ENCODE results near the gene NNMT.

Gene NNMT

DNA sequence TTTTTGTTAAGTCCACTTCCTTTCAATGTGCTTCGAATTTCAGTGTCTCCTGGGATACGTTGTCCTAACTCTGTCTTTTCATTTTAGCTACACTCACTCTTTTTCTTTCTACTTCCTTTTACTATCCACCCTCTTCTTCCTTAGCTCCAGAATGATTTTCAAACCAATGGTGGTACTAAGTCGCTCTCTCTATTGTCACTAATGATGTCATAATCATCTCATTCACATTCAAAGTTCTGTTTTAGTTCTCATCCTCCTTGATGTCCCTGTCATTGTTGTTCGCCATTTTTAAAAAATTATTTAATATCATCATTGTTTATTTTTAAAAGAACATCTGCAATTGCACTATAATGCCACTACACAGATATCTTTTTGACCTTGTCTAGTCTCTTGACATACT lies 47.3 kb downstream of the NNMT start:
- Histone ChIP-seq H3K27me3 (ENCODE audit: insufficient read depth, poor library complexity, severe bottlenecking) (no peaks in the 10 kb centered on the region), H3K27ac (ENCODE audit: poor library complexity, severe bottlenecking) (no peak overlapping the region), H3K9me3 (ENCODE audit: severe bottlenecking) (no peaks in the 10 kb centered on the region), H3K4me3 (ENCODE audit: severe bottlenecking) (no peak overlapping the region), H3K36me3 (ENCODE audit: low read depth) (no peaks in the 10 kb centered on the region), H3K4me1 (ENCODE audit: insufficient read depth, poor library complexity, severe bottlenecking) (peaks cover 5% of the 10 kb centered on the region)
- DNase-seq (ENCODE audit: low spot score) (no peak), ATAC-seq (ENCODE audit: low read depth) (no peak)
- TF ChIP-seq, protein P1, sequence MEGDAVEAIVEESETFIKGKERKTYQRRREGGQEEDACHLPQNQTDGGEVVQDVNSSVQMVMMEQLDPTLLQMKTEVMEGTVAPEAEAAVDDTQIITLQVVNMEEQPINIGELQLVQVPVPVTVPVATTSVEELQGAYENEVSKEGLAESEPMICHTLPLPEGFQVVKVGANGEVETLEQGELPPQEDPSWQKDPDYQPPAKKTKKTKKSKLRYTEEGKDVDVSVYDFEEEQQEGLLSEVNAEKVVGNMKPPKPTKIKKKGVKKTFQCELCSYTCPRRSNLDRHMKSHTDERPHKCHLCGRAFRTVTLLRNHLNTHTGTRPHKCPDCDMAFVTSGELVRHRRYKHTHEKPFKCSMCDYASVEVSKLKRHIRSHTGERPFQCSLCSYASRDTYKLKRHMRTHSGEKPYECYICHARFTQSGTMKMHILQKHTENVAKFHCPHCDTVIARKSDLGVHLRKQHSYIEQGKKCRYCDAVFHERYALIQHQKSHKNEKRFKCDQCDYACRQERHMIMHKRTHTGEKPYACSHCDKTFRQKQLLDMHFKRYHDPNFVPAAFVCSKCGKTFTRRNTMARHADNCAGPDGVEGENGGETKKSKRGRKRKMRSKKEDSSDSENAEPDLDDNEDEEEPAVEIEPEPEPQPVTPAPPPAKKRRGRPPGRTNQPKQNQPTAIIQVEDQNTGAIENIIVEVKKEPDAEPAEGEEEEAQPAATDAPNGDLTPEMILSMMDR (IDR thresholded peaks at IDR 0.05; ENCODE audit: poor library complexity, severe bottlenecking): no peak

DNA sequence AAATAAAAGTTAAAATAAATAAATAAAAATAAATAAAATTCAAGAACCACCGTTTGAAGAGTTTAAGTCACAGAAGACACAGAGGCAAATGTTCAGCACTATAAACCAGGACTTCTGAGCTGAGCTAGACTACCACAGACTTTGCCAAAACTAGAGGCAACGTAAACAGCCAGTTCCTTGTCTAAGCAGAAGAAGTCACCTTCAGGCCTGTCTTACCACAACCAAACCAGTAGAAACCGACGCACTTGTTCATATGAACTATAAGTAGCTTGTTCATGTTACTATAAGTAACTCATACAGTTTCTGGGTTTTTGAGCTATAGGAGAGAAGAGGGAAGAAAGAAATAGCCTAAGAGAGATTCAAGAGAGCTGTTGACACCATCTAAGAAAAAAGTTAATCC lies 48.3 kb downstream of the NNMT start:
- TF ChIP-seq, protein P1 (IDR thresholded peaks at IDR 0.05; ENCODE audit: poor library complexity, severe bottlenecking): no peak
- Histone ChIP-seq H3K4me1 (ENCODE audit: insufficient read depth, poor library complexity, severe bottlenecking) (peaks cover 14% of the 10 kb centered on the region), H3K9me3 (ENCODE audit: severe bottlenecking) (no peaks in the 10 kb centered on the region), H3K4me3 (ENCODE audit: severe bottlenecking) (no peak overlapping the region), H3K27ac (ENCODE audit: poor library complexity, severe bottlenecking) (no peak overlapping the region), H3K27me3 (ENCODE audit: insufficient read depth, poor library complexity, severe bottlenecking) (no peaks in the 10 kb centered on the region), H3K36me3 (ENCODE audit: low read depth) (no peaks in the 10 kb centered on the region)
- ATAC-seq (ENCODE audit: low read depth) (no peak), DNase-seq (ENCODE audit: low spot score) (no peak)

DNA sequence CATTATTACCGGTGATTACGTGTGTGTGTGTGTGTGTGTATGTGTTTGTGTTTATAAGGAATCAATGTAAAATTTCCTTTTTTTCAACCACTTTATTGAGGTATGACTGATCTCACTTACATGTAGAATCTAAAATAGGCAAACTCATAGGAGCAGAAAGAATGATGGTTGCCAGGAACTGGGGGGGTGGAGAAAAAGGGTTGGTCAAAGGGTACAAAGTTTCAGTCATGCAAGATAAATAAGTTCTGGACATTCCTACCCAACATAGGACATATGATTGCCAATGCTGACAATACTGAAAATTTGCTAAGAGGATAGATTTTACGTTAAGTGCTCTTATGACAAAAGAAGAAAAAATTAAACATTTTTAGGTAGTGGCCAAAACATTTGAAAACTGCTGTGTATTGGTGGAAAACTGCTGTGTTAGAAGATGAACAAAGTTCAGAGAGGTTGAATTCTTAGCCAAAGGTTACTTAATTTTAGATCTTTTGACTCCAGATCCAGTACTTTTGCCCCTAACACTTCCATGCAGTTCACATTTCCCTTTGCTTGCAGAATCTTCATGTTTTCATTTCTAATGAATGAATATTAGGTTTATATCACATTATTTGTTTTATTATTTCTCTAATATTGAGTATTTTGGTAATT lies 49.5 kb downstream of the NNMT start:
- DNase-seq (ENCODE audit: low spot score) (no peak), ATAC-seq (ENCODE audit: low read depth) (no peak)
- Histone ChIP-seq H3K27ac (ENCODE audit: poor library complexity, severe bottlenecking) (no peak overlapping the region), H3K4me3 (ENCODE audit: severe bottlenecking) (no peak overlapping the region), H3K4me1 (ENCODE audit: insufficient read depth, poor library complexity, severe bottlenecking) (peaks cover 18% of the 10 kb centered on the region), H3K27me3 (ENCODE audit: insufficient read depth, poor library complexity, severe bottlenecking) (no peaks in the 10 kb centered on the region), H3K9me3 (ENCODE audit: severe bottlenecking) (no peaks in the 10 kb centered on the region), H3K36me3 (ENCODE audit: low read depth) (no peaks in the 10 kb centered on the region)
- TF ChIP-seq, protein P1 (IDR thresholded peaks at IDR 0.05; ENCODE audit: poor library complexity, severe bottlenecking): no peak

DNA sequence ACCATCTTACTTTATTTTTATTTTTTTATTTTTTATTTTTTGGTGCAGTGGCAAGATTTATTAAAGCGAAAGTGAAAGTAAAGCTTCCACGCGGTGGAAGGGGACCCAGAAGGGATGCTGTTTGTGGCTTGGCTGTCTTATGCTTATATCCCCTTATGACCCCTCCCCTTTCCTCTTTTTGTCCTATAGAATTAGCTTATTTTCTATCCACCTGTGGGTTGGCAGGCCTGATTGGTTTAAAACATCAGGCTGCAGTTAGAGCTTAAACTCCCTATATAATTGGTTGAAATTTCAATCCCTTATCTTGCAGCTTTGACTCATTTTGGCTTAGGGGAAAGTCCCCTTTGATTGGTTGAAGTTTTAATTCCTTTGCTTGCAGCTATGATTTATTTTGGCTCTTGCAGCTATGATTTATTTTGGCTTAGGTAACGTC lies 50.5 kb downstream of the NNMT start:
- Histone ChIP-seq H3K27me3 (ENCODE audit: insufficient read depth, poor library complexity, severe bottlenecking) (no peaks in the 10 kb centered on the region), H3K36me3 (ENCODE audit: low read depth) (no peaks in the 10 kb centered on the region), H3K9me3 (ENCODE audit: severe bottlenecking) (no peaks in the 10 kb centered on the region), H3K4me1 (ENCODE audit: insufficient read depth, poor library complexity, severe bottlenecking) (peaks cover 17% of the 10 kb centered on the region), H3K27ac (ENCODE audit: poor library complexity, severe bottlenecking) (no peak overlapping the region), H3K4me3 (ENCODE audit: severe bottlenecking) (no peak overlapping the region)
- TF ChIP-seq, protein P1 (IDR thresholded peaks at IDR 0.05; ENCODE audit: poor library complexity, severe bottlenecking): no peak
- DNase-seq (ENCODE audit: low spot score) (no peak), ATAC-seq (ENCODE audit: low read depth) (no peak)

Measured in RWPE2 (cell line).